ENCODE data around the gene AP3S1.

AP3S1 gene

GRCh38 chr5:115825948-115826347 is 15.8 kb upstream of the AP3S1 start:
- no peak for DNase-seq

DNA sequence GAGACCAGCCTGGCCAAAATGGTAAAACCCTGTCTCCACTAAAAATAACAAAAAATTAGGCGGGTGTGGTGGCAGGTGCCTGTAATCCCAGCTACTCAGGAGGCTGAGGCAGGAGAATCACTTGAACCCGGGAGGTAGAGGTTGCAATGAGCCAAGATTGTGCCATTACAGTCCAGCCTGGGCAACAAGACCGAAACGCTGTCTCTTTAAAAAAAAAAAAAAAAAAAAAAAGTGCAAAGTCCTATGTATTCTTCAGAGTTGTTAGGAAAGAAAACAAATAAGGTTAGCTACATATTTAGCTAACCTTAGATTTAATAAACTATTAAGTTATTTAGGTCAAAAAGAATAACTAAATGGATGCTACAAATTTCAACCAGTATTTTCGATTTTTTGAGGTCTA is 11.8 kb upstream of the AP3S1 start:
- DNase-seq = no peak

GRCh38 chr5:115831163-115831768 is 10.5 kb upstream of the AP3S1 start:
- peak; percentile 61 for DNase-seq

GRCh38 chr5:115835481-115835880 is 6.3 kb upstream of the AP3S1 start:
- DNase-seq = no peak

- DNase-seq = peak; percentile 81
These were observed 2.7 kb upstream of the AP3S1 start for GRCh38 chr5:115838885-115839518.

GRCh38 chr5:115840873-115841272 is 862 bp upstream of the AP3S1 start:
- no peak for DNase-seq

DNA sequence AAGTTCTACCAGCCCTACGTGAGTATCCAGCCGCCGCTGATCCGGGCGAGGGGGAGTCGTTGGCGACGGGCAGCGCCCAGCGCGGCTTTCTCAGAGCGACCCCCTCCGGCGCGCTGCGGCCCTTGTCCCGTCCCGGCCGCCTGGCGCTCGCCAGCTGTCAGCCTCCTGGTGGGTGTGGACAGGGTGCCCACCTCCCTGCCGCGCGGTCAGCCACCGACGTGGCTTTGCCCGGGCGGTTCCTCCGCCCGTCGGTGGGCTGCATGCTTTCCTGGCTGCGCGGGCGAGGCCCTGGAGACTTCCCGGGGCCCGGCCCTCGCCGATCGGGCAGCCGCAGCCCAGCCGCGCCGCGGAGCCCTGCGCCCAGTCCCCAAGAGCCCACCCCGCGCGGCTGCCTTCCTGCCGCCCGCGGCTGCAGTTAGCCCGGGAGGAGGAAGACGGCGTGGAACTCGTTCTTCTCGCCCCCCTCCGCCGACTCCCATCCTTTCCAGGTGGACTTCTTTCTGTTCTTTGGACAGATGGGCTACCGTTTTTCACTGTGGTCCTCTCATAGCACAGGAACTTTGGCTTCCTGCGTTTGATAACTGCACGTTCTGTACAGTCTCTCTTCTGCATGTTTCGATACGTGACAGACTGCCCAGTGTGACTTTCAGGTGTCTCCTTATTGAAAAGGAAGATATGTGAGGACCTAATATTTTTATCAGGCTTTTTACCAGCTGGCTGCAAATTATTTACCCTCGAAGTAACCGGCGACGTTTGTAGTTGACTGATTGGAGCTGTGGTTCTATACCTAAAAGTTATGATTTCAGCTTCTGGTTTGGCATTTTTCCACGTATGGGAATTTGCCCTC is 577 bp downstream of the AP3S1 start:
- peak; percentile 24 for DNase-seq

DNA sequence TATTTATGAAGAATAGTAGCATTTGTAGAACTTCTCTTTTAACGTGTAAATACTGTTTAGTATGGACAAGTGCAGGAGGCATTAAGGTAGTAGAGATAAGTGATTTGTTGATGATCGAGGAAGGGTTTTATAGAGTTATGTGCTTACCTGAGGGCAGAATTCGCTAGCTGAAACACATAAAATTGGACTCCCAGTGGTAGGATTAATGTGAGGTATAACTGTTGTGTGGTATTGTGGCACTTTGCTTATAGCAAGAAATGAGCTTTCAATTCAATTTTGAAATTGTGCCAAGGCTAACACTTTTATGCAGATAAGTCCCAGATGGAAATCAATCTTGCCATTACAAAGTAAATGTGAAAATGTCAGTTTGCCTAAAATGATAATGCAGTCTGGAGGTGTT is 1.2 kb downstream of the AP3S1 start:
- DNase-seq = no peak

DNA sequence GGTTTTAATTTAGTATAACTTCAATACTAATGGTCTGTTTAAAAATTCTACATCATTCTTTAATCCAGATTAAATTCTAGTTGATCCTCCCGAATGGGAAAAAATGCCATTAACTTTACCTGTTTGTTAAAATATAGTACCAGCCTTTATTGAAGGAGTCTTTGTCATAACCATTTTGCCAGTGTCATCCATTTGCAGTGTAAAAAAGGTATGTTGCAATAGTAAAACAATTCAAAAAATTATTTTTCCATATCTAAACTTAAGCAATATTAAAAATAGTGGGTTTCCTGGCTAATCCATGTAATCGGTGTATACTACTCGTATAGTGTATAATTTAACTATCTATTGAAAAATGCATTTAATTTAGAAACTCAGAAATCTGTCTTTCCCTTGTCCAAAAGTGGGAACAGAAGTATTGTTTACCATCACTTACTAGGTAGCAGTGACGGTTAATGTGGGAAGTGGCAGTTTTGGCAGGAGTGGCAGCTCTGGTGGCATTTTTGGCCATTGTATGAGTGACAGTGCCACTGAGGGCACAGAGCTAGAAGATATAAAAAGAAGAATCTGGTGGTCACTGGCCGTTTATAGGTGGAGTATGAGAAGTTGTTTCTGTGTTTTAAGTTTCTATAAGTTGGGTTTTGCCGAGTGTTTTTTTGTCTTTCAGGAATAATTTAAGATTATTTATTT is 1.9 kb downstream of the AP3S1 start:
- no peak for DNase-seq

DNA sequence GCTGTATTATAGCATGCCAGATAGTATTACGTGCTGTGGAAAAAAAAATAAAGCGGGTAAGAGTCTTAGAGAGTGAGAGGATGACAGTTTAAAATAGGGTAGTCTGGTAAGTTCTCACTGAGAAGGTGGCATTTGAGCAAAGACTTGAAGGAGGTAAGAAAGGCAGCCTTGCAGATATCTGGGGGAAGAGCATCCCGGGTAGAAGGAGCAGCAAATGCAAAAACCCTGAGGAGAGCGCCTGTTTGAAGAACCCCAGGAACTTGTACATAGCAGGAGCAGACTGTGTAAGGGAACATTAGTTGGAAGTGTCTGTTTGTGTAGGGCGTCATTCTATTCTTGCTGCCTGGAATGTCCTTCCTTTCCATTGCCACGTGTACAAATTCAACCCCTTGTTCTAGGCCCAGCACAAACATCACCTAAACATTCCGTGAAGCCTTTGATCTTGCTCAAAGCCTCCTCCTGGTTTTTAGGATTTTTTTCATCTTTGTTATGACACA is 2.6 kb downstream of the AP3S1 start:
- no peak for DNase-seq

- DNase-seq = no peak
These were observed 5.6 kb downstream of the AP3S1 start for GRCh38 chr5:115847290-115847689.

DNA sequence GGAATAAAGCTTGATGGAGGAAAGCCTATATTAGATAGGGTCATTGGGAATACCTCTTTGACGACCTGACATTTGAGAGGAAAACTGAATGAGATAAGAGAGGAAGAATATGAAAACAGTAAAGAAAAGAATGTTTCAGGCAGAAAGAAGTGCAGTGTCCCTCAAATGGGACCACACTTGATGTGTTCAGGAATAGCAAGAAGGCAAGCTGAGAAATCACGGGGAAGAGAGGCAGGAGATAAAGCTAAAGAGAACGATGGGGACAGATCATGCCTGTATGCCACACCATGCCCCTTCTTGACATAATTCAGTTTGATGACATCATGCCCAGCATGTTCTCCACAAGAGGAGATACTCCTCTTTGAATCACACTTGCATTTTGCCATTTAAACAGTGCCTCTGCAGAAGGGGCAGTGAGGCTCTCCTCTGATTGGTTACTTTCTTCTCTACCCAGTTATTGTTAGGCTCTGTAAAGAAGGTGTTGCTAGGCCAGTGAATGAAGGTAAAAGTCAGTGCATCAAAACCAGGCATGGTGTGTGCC is 7.6 kb downstream of the AP3S1 start:
- DNase-seq = no peak

DNA sequence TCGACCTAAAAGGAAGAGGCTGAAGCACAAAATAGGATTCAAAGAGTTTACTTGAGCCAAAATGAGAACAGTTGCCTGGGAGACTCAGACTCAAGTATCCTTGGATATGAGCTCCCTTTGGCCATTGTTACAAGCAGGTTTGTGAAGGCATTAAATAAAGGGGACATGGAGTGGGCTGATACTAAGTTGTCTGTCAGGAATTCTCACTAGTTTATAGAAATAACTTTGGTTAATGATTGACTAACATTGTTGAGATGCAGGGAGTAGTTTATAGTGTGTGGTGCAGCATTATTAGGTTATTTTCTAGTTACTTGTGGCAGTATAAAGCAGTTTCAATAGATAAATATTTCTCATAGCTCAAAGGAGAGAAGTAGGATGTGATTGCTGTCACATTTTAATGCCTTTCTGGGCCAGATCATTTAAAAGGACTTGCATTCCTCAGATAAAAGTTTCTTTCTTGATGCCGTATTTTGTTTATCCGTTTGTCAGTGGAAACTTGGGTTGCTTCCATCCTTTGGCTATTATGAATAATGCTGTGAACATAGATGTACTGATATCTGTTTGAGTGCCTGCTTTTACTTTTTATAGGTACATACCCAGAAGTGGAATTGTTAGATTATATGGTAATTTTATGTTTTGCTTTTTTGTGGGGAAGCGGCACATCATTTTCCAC is 9.1 kb downstream of the AP3S1 start:
- no peak for DNase-seq

- no peak for DNase-seq
These were observed 12.4 kb downstream of the AP3S1 start for GRCh38 chr5:115854139-115854538.

GRCh38 chr5:115855959-115856358 is 14.2 kb downstream of the AP3S1 start:
- no peak for DNase-seq

DNA sequence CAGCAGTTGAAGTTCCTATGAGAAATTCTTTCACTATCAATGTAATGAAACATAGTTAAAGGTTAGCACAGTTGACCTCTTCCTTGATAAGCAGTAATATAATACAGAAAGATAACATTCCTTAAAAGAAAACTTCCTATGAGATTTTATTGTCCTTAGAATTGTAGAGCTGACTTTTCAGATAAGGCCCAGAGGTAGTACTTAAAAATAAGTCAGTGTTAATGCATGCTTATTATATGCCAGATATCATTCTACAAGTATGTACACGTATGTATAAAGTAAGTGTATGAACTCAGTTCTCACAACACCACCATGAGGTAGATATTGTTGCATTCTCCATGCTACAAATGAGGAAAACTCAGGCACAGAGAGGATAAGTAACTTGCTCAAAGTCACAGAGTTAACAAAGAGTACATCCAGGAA is 15.3 kb downstream of the AP3S1 start:
- DNase-seq = no peak

DNA sequence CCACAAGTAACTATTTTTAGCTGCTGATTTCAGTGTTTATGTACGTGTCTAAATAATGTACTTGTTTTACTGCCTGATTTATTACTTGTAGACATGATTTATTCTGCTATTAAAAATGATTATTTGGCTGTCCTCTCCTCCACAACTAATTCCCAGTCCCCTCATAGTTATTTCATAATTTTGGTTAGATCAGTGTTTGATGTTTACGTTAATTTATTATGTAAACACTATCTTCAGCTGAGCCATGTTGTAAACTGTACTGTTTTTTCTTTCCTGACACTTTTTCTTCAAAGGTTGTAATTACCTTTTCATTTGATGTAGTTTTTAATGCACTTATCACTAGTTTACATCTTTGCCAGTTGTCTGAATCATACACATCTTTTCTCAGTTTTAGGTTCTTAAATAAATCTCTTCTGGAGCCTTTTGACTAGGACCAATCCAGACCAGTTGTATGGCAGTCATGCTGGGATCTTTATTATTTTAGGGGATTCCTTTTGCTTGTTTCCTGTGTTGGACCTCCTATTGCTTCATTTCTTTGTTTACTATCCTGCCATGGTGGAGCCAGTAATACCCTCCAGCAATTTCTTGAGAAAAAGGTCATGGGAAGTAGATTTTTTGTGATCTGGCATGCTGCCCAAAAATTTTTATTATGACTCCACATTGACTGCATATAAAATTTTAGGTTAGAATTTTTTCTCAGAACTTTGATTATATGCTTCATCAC is 16.1 kb downstream of the AP3S1 start:
- DNase-seq = no peak

GRCh38 chr5:115858396-115858795 is 16.7 kb downstream of the AP3S1 start:
- DNase-seq = no peak

DNA sequence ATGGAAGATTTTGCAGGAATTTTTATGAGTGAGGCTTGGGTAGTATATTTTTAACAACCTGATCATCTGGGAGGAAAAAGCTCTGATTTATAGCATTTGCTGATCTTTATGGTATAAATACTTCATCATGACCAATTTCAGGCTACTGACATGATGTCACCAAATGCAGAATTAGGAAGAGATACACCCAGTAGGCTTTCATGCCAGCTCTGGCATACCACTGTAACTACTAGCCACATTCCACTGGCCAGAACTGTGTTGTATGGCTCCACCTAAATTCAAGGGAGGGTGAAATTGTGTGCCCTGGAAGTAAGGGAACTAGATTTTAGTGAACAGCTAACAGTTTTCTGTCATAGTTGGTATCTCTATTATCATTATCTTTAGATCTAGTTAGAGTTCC is 17.6 kb downstream of the AP3S1 start:
- DNase-seq = no peak

- no peak for DNase-seq
These were observed 27.6 kb downstream of the AP3S1 start for GRCh38 chr5:115869256-115869795.

DNA sequence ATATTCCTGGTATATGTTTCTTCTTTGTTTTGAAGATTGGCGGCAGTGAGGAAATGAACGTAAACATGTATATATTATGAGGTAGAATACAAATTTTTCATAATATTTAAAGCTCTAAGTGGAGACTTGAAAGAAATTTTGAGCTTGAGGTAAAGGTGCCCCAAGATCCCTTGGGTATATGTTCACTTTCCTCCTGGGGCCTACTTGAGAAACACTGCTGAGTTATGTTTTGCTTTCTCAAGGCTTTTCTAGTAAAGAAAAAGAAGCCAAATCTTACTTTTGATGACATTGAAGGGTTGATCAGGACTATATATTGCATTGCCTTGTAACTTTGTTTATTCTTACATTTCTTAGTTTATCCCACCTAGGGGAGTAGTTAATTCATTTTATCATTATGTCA is 30.7 kb downstream of the AP3S1 start:
- no peak for DNase-seq

All from CD4-positive, alpha-beta T cell treated with Interleukin-17A for 1 hour (primary cell).